Inflammatory macrophage treated with lipopolysaccharide for 4 hours (primary cell): ENCODE results near the gene C11orf68.
"Not testable (repeated sequence)": the region's sequence is repeated elsewhere in the genome, so short reads cannot be mapped to it uniquely, and the experiment has no call there.

Experiments used
- DNase-seq: peaks from one replicate; pipeline ENCODE4 v3.0.0-alpha.2; 2020

The C11orf68 gene

GRCh38 chr11:65918211-65919140 is at the start of gene C11orf68:
C11orf68 (minus strand) TSS chr11:65919062; CDS start chr11:65919031, 31 bp downstream.
- no peak for DNase-seq

- DNase-seq: no peak
Observed at GRCh38 chr11:65967329-65967934, 48.6 kb upstream of the C11orf68 start.

- DNase-seq: no peak
Observed at GRCh38 chr11:65965986-65966762, 47.3 kb upstream of the C11orf68 start.

GRCh38 chr11:65964906-65965305 is 46.0 kb upstream of the C11orf68 start:
- DNase-seq: no peak

- DNase-seq: no peak
Observed at GRCh38 chr11:65962141-65962564, 43.3 kb upstream of the C11orf68 start.

GRCh38 chr11:65961267-65962140 is 42.6 kb upstream of the C11orf68 start, which contains the start of gene SART1:
SART1 (plus strand) TSS chr11:65961734; CDS start chr11:65961781, 47 bp downstream.
- DNase-seq: peak; percentile 98

GRCh38 chr11:65960824-65961266 is 42.0 kb upstream of the C11orf68 start:
- no peak for DNase-seq

GRCh38 chr11:65958774-65959420 is 40.0 kb upstream of the C11orf68 start:
- DNase-seq: no peak

- DNase-seq: no peak
Observed at GRCh38 chr11:65958291-65958690, 39.4 kb upstream of the C11orf68 start.

GRCh38 chr11:65954771-65955170 is 35.9 kb upstream of the C11orf68 start:
- no peak for DNase-seq

GRCh38 chr11:65953471-65953870 is 34.6 kb upstream of the C11orf68 start:
- DNase-seq: no peak

- DNase-seq: no peak
Observed at GRCh38 chr11:65952052-65952521, 33.2 kb upstream of the C11orf68 start.

GRCh38 chr11:65951641-65952040 is 32.8 kb upstream of the C11orf68 start:
- not testable (repeated sequence) for DNase-seq

GRCh38 chr11:65950711-65951110 is 31.8 kb upstream of the C11orf68 start:
- not testable (repeated sequence) for DNase-seq

- DNase-seq: no peak
Observed at GRCh38 chr11:65947603-65948125, 28.8 kb upstream of the C11orf68 start.

- DNase-seq: no peak
Observed at GRCh38 chr11:65947133-65947532, 28.3 kb upstream of the C11orf68 start.

- DNase-seq: no peak
Observed at GRCh38 chr11:65946655-65947054, 27.8 kb upstream of the C11orf68 start.

GRCh38 chr11:65945941-65946558 is 27.2 kb upstream of the C11orf68 start:
- DNase-seq: no peak

- no peak for DNase-seq
Observed at GRCh38 chr11:65945430-65945911, 26.6 kb upstream of the C11orf68 start, which contains the start of gene TSGA10IP. TSGA10IP (plus strand) TSS chr11:65945480; CDS start chr11:65945676, 196 bp downstream.

GRCh38 chr11:65944767-65945166 is 25.9 kb upstream of the C11orf68 start:
- no peak for DNase-seq
